Measurements from ENCODE around the gene ERICH6B.

DNA sequence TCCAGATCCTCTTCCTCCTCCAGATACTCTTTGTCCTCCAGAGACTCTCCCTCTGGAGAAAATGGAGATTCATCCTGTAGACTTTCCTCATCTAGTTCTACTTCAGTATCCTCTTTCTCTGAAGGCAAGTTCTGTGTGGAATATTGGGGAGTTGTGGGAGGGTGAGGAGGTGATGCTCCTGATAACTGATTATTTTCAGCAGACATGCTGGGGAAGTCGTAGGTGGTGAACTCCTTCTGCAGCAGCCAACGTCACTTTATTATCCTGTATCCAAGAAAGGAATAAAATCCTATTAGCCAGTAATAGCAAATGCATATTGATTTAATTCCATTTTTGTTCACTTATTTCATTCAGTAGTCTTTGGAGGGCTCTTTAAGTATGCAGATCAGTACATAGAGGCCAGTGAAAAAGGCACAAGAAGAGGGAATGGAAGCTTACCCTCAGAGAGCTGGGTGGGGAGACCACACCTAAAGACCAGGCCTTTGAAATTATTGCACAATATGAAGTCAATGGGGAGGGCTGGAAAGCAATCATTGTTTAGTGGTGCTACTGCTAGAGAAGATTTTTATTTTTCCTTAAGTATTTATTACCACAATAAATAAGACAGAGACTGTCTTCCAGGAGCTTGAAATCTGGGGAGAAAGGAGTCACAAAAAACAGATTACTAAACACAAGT is 18.6 kb downstream of the ERICH6B start:
- TF ChIP-seq, protein P1, sequence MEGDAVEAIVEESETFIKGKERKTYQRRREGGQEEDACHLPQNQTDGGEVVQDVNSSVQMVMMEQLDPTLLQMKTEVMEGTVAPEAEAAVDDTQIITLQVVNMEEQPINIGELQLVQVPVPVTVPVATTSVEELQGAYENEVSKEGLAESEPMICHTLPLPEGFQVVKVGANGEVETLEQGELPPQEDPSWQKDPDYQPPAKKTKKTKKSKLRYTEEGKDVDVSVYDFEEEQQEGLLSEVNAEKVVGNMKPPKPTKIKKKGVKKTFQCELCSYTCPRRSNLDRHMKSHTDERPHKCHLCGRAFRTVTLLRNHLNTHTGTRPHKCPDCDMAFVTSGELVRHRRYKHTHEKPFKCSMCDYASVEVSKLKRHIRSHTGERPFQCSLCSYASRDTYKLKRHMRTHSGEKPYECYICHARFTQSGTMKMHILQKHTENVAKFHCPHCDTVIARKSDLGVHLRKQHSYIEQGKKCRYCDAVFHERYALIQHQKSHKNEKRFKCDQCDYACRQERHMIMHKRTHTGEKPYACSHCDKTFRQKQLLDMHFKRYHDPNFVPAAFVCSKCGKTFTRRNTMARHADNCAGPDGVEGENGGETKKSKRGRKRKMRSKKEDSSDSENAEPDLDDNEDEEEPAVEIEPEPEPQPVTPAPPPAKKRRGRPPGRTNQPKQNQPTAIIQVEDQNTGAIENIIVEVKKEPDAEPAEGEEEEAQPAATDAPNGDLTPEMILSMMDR (IDR thresholded peaks at IDR 0.05; ENCODE audit: poor library complexity): no peak
- TF ChIP-seq EZH2phosphoT487 (IDR thresholded peaks at IDR 0.05; ENCODE audit: low read depth, severe bottlenecking, unreplicated experiment) (no peak), EZH2 (IDR thresholded peaks at IDR 0.05; ENCODE audit: borderline replicate concordance) (no peak)
